NCI-H510A treated with DMSO at 0.1 percent for 48 hours (cell line): ENCODE data around the gene TICRR.
A peak's percentile ranks its signal among the peaks of the same experiment; 100 is the strongest.

ENCODE experiments used
- DNase-seq: peaks from one replicate; lab custom pipeline; 2025; lab: John Stamatoyannopoulos, UW

The TICRR gene

DNA sequence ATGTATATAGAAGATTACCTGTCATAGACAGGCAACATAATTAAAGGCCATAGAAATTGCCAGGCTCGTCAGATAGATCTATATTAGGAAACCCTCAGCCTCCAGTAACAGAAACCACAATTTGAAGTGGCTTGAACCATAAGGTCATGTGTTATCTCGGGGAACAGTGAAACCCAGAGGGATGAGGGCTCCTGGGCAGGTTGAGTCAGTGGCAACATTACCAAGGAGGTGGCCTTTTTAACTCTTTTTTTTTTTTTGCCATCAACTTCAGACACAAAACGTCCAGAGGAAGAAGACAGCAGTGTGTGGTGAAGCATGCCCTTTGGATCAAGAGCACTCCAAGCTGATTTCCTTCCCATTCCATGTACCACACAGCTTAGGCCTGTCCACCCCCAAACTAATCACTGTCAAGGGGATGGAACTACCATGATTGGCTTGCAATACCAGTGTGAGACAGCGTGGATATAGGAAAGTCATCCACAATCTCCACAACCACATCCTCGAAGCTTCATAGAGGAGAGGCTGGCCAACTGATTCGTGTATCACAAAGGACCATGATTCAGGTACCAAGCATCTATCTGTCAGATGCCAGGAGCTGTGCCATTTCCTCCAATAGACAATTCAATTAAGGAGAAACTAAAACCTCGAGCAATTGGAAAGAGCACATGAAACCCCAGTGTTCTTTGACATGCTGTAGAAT lies 81.0 kb downstream of the TICRR start:
- no peak for DNase-seq

- no peak for DNase-seq
Observed at GRCh38 chr15:89657686-89658200, 82.5 kb downstream of the TICRR start.

DNA sequence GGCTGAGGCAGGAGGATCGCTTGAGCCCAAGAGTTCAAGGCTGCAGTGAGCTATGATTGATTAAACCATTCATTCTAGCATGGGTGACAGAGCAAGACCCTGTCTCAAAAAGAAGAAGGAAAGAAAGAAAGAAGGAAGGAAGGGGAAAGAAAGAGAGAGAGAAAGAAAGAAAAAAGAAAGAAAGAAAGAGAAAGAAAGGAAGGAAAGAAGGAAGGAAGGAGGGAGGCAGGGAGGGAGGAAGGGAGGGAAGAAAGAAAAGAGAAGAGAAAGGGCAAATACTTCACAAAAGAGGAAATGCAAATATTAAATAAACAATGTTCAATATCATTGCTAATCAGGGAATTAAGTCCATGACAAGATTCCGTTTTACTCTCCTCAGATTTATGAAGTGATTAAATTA lies 84.0 kb downstream of the TICRR start:
- DNase-seq = no peak

- no peak for DNase-seq
Observed at GRCh38 chr15:89660556-89660955, 85.3 kb downstream of the TICRR start.

GRCh38 chr15:89662893-89663626 lies 87.8 kb downstream of the TICRR start:
- no peak for DNase-seq

- peak; percentile 13 for DNase-seq
Observed at GRCh38 chr15:89664441-89665350, 89.4 kb downstream of the TICRR start.

DNA sequence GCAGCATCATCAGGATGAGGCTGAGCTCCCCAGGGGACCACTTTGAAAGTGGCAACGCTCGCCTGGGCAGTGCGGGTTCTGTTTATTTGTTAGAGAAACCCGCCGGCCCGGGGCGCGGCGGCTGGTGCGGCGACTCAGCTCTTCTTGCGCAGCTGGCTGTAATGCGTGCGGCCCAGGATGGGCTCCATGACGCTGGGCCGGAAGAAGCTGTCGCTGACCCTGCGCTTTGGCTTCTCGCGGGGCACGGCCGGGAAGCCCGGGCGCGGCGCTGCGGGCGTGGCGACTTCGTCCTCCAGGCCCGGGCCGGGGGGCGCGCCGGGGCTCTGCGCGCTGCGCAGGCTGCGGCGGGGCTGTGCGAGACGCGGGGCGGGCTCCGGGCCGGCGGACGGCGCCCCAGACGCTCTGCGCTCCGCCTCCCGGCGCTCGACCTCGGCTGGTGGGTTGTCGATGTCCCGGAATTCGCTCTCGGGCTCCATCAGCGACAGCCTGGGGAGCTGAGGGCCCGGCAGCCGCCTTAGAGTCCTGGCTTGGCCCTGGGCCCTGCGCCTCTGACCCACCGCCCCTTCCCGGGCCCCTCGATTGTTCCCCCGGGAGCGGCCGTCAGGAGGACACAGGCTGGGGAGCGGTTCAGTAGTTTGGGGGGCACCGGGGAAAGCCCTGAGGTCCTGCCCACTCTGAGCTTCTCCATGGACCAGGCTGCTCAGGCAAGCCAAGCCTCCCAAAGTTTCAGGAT lies 90.3 kb downstream of the TICRR start:
- DNase-seq = no peak

- no peak for DNase-seq
Observed at GRCh38 chr15:89666184-89666857, 91.1 kb downstream of the TICRR start.

GRCh38 chr15:89666858-89667705 lies 91.8 kb downstream of the TICRR start:
- DNase-seq = no peak

GRCh38 chr15:89667706-89667960 lies 92.4 kb downstream of the TICRR start:
- no peak for DNase-seq

- DNase-seq = no peak
Observed at GRCh38 chr15:89668171-89668570, 92.9 kb downstream of the TICRR start.

GRCh38 chr15:89669309-89669865 lies 94.1 kb downstream of the TICRR start:
- DNase-seq = no peak

DNA sequence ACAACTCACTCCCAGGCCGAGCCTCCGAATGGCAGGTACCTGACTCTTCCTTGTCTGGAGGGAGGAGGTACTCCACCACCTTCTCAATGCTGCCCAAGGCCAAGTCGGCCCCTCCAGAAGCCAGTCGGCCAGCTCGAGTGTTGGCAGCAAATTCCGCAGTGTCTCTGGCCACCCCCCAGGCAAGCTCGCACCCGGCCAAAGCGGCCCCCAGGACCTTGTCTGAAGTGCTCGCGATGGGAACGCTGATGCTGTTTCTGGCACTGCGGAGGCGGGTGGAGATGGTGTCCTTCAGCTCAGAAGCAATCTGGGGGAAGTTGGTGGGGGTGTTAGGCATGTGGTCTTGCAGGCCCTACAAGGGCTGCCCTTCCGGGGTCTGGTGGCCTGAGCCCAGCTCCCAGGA lies 94.7 kb downstream of the TICRR start:
- DNase-seq = no peak

DNA sequence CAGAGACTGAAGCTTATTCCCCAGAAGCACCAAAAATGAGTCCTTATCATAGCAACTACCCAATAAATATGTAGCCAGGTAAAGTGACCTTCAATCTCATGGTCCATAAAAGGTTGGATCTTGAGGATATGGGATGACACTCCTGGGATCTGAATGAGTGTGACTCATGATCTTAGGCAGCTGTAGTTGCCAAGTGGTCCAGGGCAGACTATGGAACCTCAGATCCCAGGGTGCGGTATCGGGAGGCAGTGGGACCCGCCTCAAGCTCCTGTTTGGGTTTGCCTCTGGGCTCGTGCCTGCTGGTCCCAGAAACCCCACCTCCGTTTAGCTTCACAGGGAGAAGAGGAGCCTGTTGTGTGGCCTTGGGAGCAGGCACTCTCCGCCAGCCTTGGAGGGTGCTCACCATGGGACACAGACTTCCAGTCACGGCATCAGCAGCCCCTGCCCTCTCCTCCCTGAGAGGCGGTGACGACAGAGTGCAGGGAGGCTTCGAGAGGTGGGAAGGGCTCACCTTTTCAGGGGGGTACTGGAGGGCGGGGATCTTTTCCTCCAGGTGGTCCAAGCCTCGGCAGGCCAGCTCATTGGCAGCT lies 95.8 kb downstream of the TICRR start:
- no peak for DNase-seq

GRCh38 chr15:89671687-89672086 lies 96.4 kb downstream of the TICRR start:
- no peak for DNase-seq

- DNase-seq = no peak
Observed at GRCh38 chr15:89672221-89673164, 97.2 kb downstream of the TICRR start.

GRCh38 chr15:89673165-89673512 lies 97.9 kb downstream of the TICRR start:
- peak; percentile 3 for DNase-seq

DNA sequence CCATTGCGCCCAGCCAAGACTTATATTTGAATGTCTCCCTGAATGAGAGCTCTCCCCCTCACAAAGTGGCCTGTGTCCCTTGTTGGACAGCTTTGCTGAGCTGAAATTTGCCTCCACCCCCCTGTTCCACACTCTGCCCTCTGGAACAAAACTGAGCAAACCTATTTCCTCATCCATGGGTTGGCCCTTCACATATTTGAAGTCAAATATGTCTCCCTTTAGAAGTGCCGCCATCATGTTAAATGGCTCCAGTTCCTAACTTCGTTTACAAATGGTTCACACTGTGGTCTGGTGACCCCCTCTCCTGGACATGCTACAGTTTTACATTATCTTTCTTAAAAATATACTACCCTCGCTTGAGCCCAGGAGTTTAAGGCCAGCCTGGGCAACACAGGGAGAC lies 99.3 kb downstream of the TICRR start:
- DNase-seq = no peak

GRCh38 chr15:89675606-89676005 lies 100.3 kb downstream of the TICRR start:
- no peak for DNase-seq
